IMR-90 (cell line): ENCODE measurements around the gene SPDEF. TPM values are rescaled to one million over a fixed set of nuclear protein-coding genes. Genes with fewer than 3 reads are reported as not detected.

ENCODE experiments used
- ATAC-seq: fragments of 200-7000 bp; cut with Tn5 transposase; 2 replicates; pipeline ENCODE4 v1.9.1; 2020; ENCODE audit warnings: low read depth, mild to moderate bottlenecking, moderate library complexity
- BruUV-seq: library from RNA; stranded (reverse); fragments of 400-500 nt; replicated peaks from 2 replicates; lab custom pipeline; 2021; lab: Mats Ljungman, UMichigan
- CTCF ChIA-PET: fragments of 300-600 bp; formaldehyde crosslinking; extraction: SDS; loops from one replicate; lab custom pipeline; 2021; ENCODE audit warnings: antibody characterized with exemption; lab: Yijun Ruan, JAX
- POLR2A ChIA-PET: fragments of 300-600 bp; sonication (Branson Sonifier 250); formaldehyde crosslinking; loops from one replicate; lab custom pipeline; 2022; ENCODE audit warnings: antibody characterized with exemption; ENCODE audit not compliant: unreplicated experiment; lab: Charles Lee
- DNase-seq: peaks from one replicate; pipeline ENCODE4 v3.0.0; 2013
- H2AFZ ChIP-seq: replicated peaks from 2 replicates; pipeline ENCODE3; 2013; ENCODE audit warnings: low read length, mild to moderate bottlenecking; ENCODE audit not compliant: poor library complexity
- H2AK5ac ChIP-seq: 2 replicates; pipeline ENCODE4 v1.6.1; 2013; ENCODE audit warnings: low read depth, low read length, inconsistent platforms
- H2AK9ac ChIP-seq: replicated peaks from 2 replicates; pipeline ENCODE3; 2013; ENCODE audit warnings: mild to moderate bottlenecking, low read depth, low read length, moderate library complexity; ENCODE audit not compliant: poor library complexity
- H2BK120ac ChIP-seq: 2 replicates; pipeline ENCODE4 v1.6.1; 2013; ENCODE audit warnings: low read depth, low read length, inconsistent platforms
- H2BK15ac ChIP-seq: 3 replicates; pipeline ENCODE4 v1.6.1; 2013; ENCODE audit warnings: low read depth, low read length, inconsistent platforms
- H2BK20ac ChIP-seq: 2 replicates; pipeline ENCODE4 v1.6.1; 2013; ENCODE audit warnings: low read depth, mild to moderate bottlenecking, inconsistent platforms, low read length, moderate library complexity
- H2BK5ac ChIP-seq: 2 replicates; pipeline ENCODE4 v1.6.1; 2013; ENCODE audit warnings: mild to moderate bottlenecking, low read depth, low read length, inconsistent platforms; ENCODE audit not compliant: poor library complexity, severe bottlenecking
- H3K14ac ChIP-seq: replicated peaks from 2 replicates; pipeline ENCODE4 v1.6.1; 2013; ENCODE audit warnings: low read depth, low read length, inconsistent platforms
- H3K18ac ChIP-seq: 2 replicates; pipeline ENCODE4 v1.6.1; 2013; ENCODE audit warnings: low read depth, low read length, control low read depth
- H3K23ac ChIP-seq: 2 replicates; pipeline ENCODE4 v1.6.1; 2013; ENCODE audit warnings: low read depth, low read length, inconsistent platforms
- H3K27ac ChIP-seq: 2 replicates; pipeline ENCODE4 v1.5.1; 2013; ENCODE audit warnings: mild to moderate bottlenecking, control low read depth, low read length; ENCODE audit not compliant: insufficient read depth
- H3K27me3 ChIP-seq: 2 replicates; pipeline ENCODE4 v1.6.1; 2013; ENCODE audit warnings: low read length; ENCODE audit not compliant: control insufficient read depth, insufficient read depth
- H3K36me3 ChIP-seq: 2 replicates; pipeline ENCODE4 v1.6.1; 2013; ENCODE audit warnings: low read length, mixed read lengths; ENCODE audit not compliant: control insufficient read depth, insufficient read depth
- H3K4ac ChIP-seq: 2 replicates; pipeline ENCODE4 v1.6.1; 2013; ENCODE audit warnings: low read depth, low read length, inconsistent platforms
- H3K4me1 ChIP-seq: 2 replicates; pipeline ENCODE4 v1.6.1; 2013; ENCODE audit warnings: low read length, mixed read lengths; ENCODE audit not compliant: control insufficient read depth, insufficient read depth
- H3K4me2 ChIP-seq: 2 replicates; pipeline ENCODE4 v1.6.1; 2013; ENCODE audit warnings: low read depth, mild to moderate bottlenecking, control low read depth, low read length, moderate library complexity
- H3K4me3 ChIP-seq: 2 replicates; pipeline ENCODE4 v1.5.1; 2013; ENCODE audit warnings: low read depth, mild to moderate bottlenecking, control low read depth, low read length, moderate library complexity; ENCODE audit not compliant: insufficient read depth
- H3K56ac ChIP-seq: 2 replicates; pipeline ENCODE4 v1.6.1; 2013; ENCODE audit warnings: low read length, inconsistent platforms; ENCODE audit not compliant: insufficient read depth; ENCODE audit errors: extremely low read depth
- H3K79me1 ChIP-seq, 2 experiments: 2 replicates each; pipeline ENCODE4 v1.6.1; 2013; ENCODE audit warnings: low read length in 2 of 2, inconsistent platforms in 1 of 2, low read depth in 1 of 2
- H3K9ac ChIP-seq: 2 replicates; pipeline ENCODE4 v1.6.1; 2013; ENCODE audit warnings: low read depth, low read length, control low read depth
- H3K9me1 ChIP-seq: 2 replicates; pipeline ENCODE4 v1.6.1; 2013; ENCODE audit warnings: low read length, inconsistent platforms; ENCODE audit not compliant: insufficient read depth
- H3K9me3 ChIP-seq: 2 replicates; pipeline ENCODE4 v1.6.1; 2013; ENCODE audit warnings: low read length; ENCODE audit not compliant: control insufficient read depth, insufficient read depth
- H4K20me1 ChIP-seq: 2 replicates; pipeline ENCODE4 v1.6.1; 2013; ENCODE audit warnings: low read length, inconsistent platforms; ENCODE audit not compliant: insufficient read depth
- H4K5ac ChIP-seq: 2 replicates; pipeline ENCODE4 v1.6.1; 2013; ENCODE audit warnings: mild to moderate bottlenecking, low read depth, low read length, control low read depth
- H4K8ac ChIP-seq, 2 experiments: 2 replicates each; pipeline ENCODE4 v1.6.1; 2013; ENCODE audit warnings: low read depth in 2 of 2, low read length in 2 of 2, control low read depth in 1 of 2, inconsistent platforms in 1 of 2
- H4K91ac ChIP-seq: 2 replicates; pipeline ENCODE4 v1.6.1; 2013; ENCODE audit warnings: low read depth, low read length, inconsistent platforms; ENCODE audit not compliant: insufficient read depth
- CEBPB ChIP-seq: IDR thresholded peaks from 2 replicates; pipeline ENCODE4 v1.6.1; 2012; ENCODE audit warnings: low read depth, low read length, improper control_type of control experiment
- CHD1 ChIP-seq: IDR thresholded peaks from 2 replicates; pipeline ENCODE4 v1.6.1; 2012; ENCODE audit warnings: low read depth, low read length, improper control_type of control experiment
- FOS ChIP-seq: fragments of 150-350 bp; IDR thresholded peaks from 2 replicates; pipeline ENCODE4 v1.6.1; 2016; ENCODE audit warnings: low read depth, low read length
- MAFK ChIP-seq: IDR thresholded peaks from 2 replicates; pipeline ENCODE4 v1.6.1; 2012; ENCODE audit warnings: low read depth, low read length, improper control_type of control experiment
- POLR2A ChIP-seq: IDR thresholded peaks from 2 replicates; pipeline ENCODE4 v1.6.1; 2012; ENCODE audit warnings: mild to moderate bottlenecking, low read depth, low read length
- RAD21 ChIP-seq: IDR thresholded peaks from 2 replicates; pipeline ENCODE4 v1.6.1; 2012; ENCODE audit warnings: low read length, improper control_type of control experiment
- RFX5 ChIP-seq: IDR thresholded peaks from 2 replicates; pipeline ENCODE4 v1.8.0; 2012; ENCODE audit warnings: low read depth, mild to moderate bottlenecking, low read length, moderate library complexity
- WGBS, 2 experiments: methylation state at CpG; one replicate each; pipeline versions ENCODE4 v1.1.5 to v1.1.7; 2013; ENCODE audit warnings: missing lambda C conversion rate in 2 of 2; ENCODE audit not compliant: insufficient read length in 1 of 2; ENCODE audit errors: extremely low coverage in 2 of 2; 5-methylcytosine and 5-hydroxymethylcytosine counted together
- dilution Hi-C: fragments of 300-500 bp; cut with HindIII; formaldehyde crosslinking; loops from one replicate; pipeline ENCODE4 v1.14.3; 2018; ENCODE audit warnings: low sequenced_read_pairs; ENCODE audit not compliant: unreplicated experiment
- in situ Hi-C: fragments of 300-500 bp; cut with MboI; formaldehyde crosslinking; loops from 3 replicates; pipeline ENCODE4 v1.14.3; 2019; ENCODE audit warnings: low sequenced_read_pairs, inconsistent platforms, mixed read lengths
- intact Hi-C: fragments of 100-400 bp; cut with micrococcal nuclease; formaldehyde crosslinking; loops from 2 replicates; pipeline ENCODE4 v1.10.0; 2022
- polyA plus RNA-seq, 3 experiments: library from polyadenylated mRNA; depleted of rRNA; stranded (reverse); fragments of >200 nt; gene quantifications; 2 replicates each; pipeline ENCODE4 v1.2.3, GENCODE V29; 2012; ENCODE audit warnings: low replicate concordance in 1 of 3
- total RNA-seq: library from RNA; depleted of rRNA; stranded (reverse); fragments of >200 nt; gene quantifications from 2 replicates; pipeline ENCODE4 v1.2.3, GENCODE V29; 2012
- TF ChIP-seq, protein P1 (sequence below): conservative IDR thresholded peaks from 2 replicates; pipeline ENCODE4 v1.5.1; 2012; ENCODE audit warnings: mild to moderate bottlenecking, low read depth, low read length, improper control_type of control experiment
- TF ChIP-seq, protein P2 (sequence below): fragments of 150-350 bp; IDR thresholded peaks from 2 replicates; pipeline ENCODE4 v1.6.1; 2017; ENCODE audit warnings: mild to moderate bottlenecking, antibody characterized with exemption, low read length, low read depth

Gene SPDEF
- total and polyA plus RNA-seq, 2 of the 4 experiments (the other 2 are of a cell fraction) = 0.05 TPM; not detected in 1

DNA sequence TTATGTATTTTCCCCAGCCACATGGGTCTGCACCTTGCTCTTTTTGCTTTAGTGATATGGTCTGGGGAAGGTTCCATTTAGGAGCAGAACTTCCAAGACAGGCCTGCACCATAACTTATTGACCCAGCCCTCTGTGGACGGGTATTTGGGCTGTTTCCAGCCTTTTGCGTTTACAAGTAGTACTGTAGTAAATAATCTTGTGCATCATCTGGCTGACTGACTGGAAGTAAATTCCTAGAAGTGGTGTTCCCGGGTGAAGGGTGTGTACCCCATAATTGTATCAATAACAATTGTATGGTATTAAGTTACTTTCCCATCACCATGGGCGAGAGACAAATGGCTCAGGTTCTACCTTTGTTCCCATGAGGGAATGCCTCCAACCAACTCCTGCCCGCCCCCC lies 31.6 kb downstream of the SPDEF start:
- Histone ChIP-seq H3K9ac (no peak overlapping the region), H4K91ac (no peak overlapping the region), H2AFZ (no peak overlapping the region), H2BK20ac (no peak overlapping the region), H3K4me1 (peaks cover 4% of the 10 kb centered on the region), H3K27me3 (peaks cover 11% of the 10 kb centered on the region), H4K8ac (no peak overlapping the region), H3K36me3 (no peaks in the 10 kb centered on the region), H4K5ac (no peak overlapping the region), H3K23ac (no peak overlapping the region), H2AK5ac (no peak overlapping the region), H3K9me1 (peaks cover 3% of the 10 kb centered on the region; the same call in 1 of the 2 replicates), H2BK120ac (no peak overlapping the region), H4K20me1 (no peaks in the 10 kb centered on the region), H3K27ac (no peak overlapping the region), H2AK9ac (no peak overlapping the region), H3K79me1 (no peaks in the 10 kb centered on the region), H3K9me3 (no peaks in the 10 kb centered on the region), H2BK15ac (no peak overlapping the region), H3K4ac (no peak overlapping the region), H3K14ac (no peak overlapping the region), H3K18ac (no peak overlapping the region), H2BK5ac (no peak overlapping the region), H3K4me2 (no peak overlapping the region), H3K4me3 (no peak overlapping the region), H3K56ac (no peak overlapping the region)
- TF ChIP-seq RAD21 (no peak), FOS (no peak), RFX5 (no peak), MAFK (no peak), CHD1 (no peak), CEBPB (no peak), POLR2A (no peak)
- TF ChIP-seq, protein P1, sequence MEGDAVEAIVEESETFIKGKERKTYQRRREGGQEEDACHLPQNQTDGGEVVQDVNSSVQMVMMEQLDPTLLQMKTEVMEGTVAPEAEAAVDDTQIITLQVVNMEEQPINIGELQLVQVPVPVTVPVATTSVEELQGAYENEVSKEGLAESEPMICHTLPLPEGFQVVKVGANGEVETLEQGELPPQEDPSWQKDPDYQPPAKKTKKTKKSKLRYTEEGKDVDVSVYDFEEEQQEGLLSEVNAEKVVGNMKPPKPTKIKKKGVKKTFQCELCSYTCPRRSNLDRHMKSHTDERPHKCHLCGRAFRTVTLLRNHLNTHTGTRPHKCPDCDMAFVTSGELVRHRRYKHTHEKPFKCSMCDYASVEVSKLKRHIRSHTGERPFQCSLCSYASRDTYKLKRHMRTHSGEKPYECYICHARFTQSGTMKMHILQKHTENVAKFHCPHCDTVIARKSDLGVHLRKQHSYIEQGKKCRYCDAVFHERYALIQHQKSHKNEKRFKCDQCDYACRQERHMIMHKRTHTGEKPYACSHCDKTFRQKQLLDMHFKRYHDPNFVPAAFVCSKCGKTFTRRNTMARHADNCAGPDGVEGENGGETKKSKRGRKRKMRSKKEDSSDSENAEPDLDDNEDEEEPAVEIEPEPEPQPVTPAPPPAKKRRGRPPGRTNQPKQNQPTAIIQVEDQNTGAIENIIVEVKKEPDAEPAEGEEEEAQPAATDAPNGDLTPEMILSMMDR = no peak
- TF ChIP-seq, protein P2, sequence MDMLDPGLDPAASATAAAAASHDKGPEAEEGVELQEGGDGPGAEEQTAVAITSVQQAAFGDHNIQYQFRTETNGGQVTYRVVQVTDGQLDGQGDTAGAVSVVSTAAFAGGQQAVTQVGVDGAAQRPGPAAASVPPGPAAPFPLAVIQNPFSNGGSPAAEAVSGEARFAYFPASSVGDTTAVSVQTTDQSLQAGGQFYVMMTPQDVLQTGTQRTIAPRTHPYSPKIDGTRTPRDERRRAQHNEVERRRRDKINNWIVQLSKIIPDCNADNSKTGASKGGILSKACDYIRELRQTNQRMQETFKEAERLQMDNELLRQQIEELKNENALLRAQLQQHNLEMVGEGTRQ = no peak
- dilution Hi-C loops (no loop called here), in situ Hi-C loops (no loop called here), intact Hi-C loops (no loop called here)
- no peak for ATAC-seq
- DNase-seq = no peak
- ChIA-PET POLR2A (no interaction called here), CTCF (no interaction called here)
- no TSS peak for BruUV-seq
- WGBS, 2 experiments = no CpG with 5 or more reads among the region's 5 CpGs
